Left ventricle myocardium inferior (tissue), 1 donor: Measurements from ENCODE around the gene SRPX. TPM values are rescaled to one million over a fixed set of nuclear protein-coding genes. Genes with fewer than 3 reads are reported as not detected.
A peak's percentile ranks its signal among the peaks of the same experiment; 100 is the strongest.

Experiments
- DNase-seq: peaks from one replicate; pipeline ENCODE4 v3.0.0-alpha.2; 2020
- H3K27ac ChIP-seq: fragments of 200-600 bp; replicated peaks from 2 replicates; pipeline ENCODE4 v1.8.0; 2021
- H3K27me3 ChIP-seq: fragments of 200-600 bp; 2 replicates; pipeline ENCODE4 v1.8.0; 2021; ENCODE audit warnings: low read depth
- H3K36me3 ChIP-seq: fragments of 200-600 bp; 2 replicates; pipeline ENCODE4 v1.8.0; 2021
- H3K4me1 ChIP-seq: fragments of 200-600 bp; 2 replicates; pipeline ENCODE4 v1.8.0; 2021
- H3K4me3 ChIP-seq: fragments of 200-600 bp; 2 replicates; pipeline ENCODE4 v1.8.0; 2021; ENCODE audit warnings: mild to moderate bottlenecking, moderate library complexity
- H3K9me3 ChIP-seq: fragments of 200-600 bp; replicated peaks from 2 replicates; pipeline ENCODE4 v1.8.0; 2021
- intact Hi-C: fragments of 100-400 bp; cut with micrococcal nuclease; formaldehyde crosslinking; loops from one replicate; pipeline ENCODE4 v1.11.0; 2022
- total RNA-seq: library from RNA; stranded (reverse); fragmentation: NEBNext Ultra II Directional; extraction: Animal tissue kit (Norgen Biotek cat#: 25700); gene quantifications from one replicate; pipeline ENCODE4 v1.2.1, GENCODE V29; 2021
- TF ChIP-seq, protein P1 (sequence below): fragments of 200-600 bp; IDR thresholded peaks from 2 replicates; pipeline ENCODE4 v1.8.0; 2021; ENCODE audit warnings: antibody characterized with exemption, mild to moderate bottlenecking, borderline replicate concordance
- donor health status: DM: no; HTN: yes; CAD: no; lungs with severe emphysema.

SRPX gene
- total RNA-seq, 1 donor from 2014 or later = 55.9 TPM

DNA sequence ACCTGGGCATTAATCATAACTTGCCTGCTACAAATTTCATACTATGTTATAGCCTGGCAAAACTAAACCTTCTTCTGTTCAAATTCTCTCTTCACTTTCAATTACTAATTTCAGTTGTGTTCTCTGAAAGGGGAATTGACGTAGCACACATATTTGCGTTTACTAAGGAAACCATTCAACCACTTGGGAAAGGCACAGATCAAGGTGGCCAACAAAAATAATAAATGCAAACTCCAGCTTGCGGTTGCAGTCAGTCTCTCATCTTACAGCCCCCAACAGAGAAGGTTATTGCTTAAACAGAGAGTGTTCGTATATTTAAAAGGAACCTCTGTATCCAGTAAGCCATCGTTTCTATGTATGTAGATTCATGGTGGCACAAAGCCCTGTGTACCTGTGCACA is 4.0 kb downstream of the SRPX start:
- H3K27ac ChIP-seq = no peak overlapping the region
- H3K4me3 ChIP-seq = no peak overlapping the region
- TF ChIP-seq, protein P1, sequence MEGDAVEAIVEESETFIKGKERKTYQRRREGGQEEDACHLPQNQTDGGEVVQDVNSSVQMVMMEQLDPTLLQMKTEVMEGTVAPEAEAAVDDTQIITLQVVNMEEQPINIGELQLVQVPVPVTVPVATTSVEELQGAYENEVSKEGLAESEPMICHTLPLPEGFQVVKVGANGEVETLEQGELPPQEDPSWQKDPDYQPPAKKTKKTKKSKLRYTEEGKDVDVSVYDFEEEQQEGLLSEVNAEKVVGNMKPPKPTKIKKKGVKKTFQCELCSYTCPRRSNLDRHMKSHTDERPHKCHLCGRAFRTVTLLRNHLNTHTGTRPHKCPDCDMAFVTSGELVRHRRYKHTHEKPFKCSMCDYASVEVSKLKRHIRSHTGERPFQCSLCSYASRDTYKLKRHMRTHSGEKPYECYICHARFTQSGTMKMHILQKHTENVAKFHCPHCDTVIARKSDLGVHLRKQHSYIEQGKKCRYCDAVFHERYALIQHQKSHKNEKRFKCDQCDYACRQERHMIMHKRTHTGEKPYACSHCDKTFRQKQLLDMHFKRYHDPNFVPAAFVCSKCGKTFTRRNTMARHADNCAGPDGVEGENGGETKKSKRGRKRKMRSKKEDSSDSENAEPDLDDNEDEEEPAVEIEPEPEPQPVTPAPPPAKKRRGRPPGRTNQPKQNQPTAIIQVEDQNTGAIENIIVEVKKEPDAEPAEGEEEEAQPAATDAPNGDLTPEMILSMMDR = no peak
- peaks cover 19% of the 10 kb centered on the region for H3K4me1 ChIP-seq
- H3K9me3 ChIP-seq = no peaks in the 10 kb centered on the region
- no peaks in the 10 kb centered on the region for H3K36me3 ChIP-seq
- DNase-seq = no peak
- intact Hi-C loops = no loop called here
- no peaks in the 10 kb centered on the region for H3K27me3 ChIP-seq

DNA sequence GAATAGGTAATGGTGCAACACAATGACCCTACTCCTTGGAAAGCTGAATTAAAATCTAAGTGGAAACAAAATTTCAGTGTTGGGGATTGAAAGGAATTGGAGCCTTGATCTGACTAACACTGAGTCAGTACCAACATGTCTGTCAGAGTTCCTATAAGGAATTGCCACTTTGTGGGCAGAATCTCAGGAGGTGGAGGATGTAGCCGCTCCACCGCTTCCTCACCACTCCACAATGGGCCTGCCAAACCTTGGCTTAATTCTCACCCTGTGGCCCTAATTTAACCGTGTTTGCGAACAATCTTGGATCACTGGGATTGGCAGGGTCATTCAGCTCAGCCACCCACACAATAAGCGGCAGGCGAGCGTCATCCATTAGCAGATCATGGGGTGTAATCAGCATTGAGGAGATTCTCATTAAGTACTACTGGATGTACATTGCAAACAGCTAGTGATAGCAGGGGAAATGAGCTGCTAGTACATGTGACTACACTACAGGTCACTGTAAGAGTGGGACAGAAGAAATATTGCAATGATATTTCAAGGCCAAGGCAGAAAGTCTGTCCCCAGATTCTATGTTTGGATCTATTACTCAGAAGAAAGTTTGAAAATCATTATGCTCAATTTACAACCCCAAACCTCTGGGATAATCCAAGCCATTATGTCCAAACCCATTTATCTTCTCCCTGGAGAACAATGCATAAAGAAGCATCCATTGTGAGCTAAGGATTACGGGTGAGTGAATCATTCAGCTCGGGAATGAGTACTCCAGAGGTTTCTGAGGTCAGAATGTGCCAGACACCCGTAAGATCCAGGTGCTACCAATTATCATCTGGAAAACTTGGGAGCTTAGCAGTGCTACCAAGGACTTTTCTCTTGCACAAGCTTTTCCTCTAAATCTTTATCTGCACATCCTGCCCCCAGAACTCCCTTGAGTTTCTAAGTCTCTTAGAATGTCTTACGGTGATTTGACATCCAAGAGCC is 5.8 kb downstream of the SRPX start:
- intact Hi-C loops = no loop called here
- no peak for DNase-seq
- Histone ChIP-seq H3K4me1 (peaks cover 13% of the 10 kb centered on the region), H3K4me3 (no peak overlapping the region), H3K9me3 (no peaks in the 10 kb centered on the region), H3K27me3 (no peaks in the 10 kb centered on the region), H3K27ac (peak overlapping the region; percentile 40), H3K36me3 (no peaks in the 10 kb centered on the region)
- TF ChIP-seq, protein P1 = no peak

DNA sequence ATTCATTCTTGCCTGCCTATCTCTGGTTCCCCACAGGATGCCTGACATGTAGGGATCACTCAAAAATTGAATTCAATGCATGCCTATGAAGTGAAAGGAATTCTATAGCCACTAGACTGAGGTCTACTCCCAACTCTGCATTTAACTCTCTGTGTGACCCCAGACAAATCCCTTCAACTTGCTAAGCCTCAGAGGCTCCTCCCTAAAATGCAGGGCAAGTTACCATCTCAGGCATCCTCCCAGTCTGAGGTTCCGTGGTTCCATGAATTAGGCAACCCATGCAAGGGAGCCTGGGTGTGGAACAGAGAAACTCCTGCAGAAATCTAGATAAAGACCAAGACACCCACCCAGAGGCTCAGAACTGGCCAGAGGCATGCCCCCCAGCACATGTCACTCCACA is 6.6 kb downstream of the SRPX start:
- H3K36me3 ChIP-seq = no peaks in the 10 kb centered on the region
- TF ChIP-seq, protein P1 = no peak
- DNase-seq = no peak
- peaks cover 13% of the 10 kb centered on the region for H3K4me1 ChIP-seq
- no peaks in the 10 kb centered on the region for H3K9me3 ChIP-seq
- no peaks in the 10 kb centered on the region for H3K27me3 ChIP-seq
- no peak overlapping the region for H3K4me3 ChIP-seq
- no peak overlapping the region for H3K27ac ChIP-seq
- intact Hi-C loops = no loop called here

DNA sequence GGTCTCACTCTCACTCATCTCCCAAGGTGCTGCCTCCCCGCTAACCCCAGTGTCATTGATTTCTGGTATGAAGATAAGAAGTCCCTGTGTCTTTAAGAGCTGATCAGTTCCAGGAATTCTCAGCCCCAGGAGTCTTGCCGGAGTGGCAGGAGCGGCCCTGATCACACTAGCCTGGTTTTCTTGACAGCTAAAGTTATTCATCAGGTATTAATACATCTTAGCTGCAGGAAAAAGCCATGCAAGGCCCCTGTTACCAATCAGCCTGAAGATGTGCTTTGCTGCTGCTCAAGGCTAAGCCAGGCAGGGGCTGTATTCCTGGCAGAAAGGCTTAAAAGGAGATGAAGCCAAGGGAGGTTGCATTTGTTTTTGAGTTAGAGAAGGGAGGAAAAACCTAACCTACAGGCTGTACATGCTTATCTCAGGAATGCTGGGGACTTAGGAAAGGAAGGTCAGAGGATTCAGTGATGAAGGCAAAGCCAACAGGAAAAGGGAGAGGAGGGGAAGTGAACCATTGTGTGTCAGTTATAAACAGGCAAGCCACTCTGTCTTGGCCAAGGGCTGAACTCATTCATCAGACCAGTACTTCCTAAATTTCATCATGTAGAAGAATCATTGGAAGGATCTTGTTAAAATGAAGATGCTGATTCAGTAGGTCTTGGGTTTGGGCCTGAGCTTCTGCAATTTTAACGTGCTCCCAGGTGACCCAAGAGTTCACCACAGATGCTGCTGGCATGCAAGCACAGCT is 8.6 kb downstream of the SRPX start:
- peaks cover 13% of the 10 kb centered on the region for H3K4me1 ChIP-seq
- DNase-seq = no peak
- intact Hi-C loops = no loop called here
- no peaks in the 10 kb centered on the region for H3K27me3 ChIP-seq
- H3K36me3 ChIP-seq = no peaks in the 10 kb centered on the region
- no peaks in the 10 kb centered on the region for H3K9me3 ChIP-seq
- no peak overlapping the region for H3K27ac ChIP-seq
- no peak overlapping the region for H3K4me3 ChIP-seq
- TF ChIP-seq, protein P1 = no peak

DNA sequence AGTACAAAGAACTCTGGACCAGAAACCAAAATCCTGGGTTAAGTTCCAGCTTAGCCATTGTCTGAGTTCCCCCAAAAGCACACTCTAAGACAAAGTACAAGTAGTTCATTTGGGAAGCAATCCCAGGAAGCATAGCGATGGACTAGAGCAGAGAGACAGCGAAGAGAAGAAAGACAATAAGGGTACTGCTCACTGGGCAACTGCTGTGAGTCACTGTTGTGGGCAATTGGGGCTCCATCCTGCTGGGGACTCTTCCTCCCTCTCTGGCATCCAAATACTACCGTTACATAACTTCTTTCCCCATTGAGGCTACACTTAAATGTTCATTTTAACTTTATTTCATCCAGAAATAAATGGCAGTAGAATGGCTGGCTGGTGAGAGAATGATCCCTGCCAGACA is 14.1 kb downstream of the SRPX start:
- TF ChIP-seq, protein P1 = no peak
- Histone ChIP-seq H3K27ac (no peak overlapping the region), H3K4me1 (no peaks in the 10 kb centered on the region), H3K9me3 (no peaks in the 10 kb centered on the region), H3K36me3 (no peaks in the 10 kb centered on the region), H3K27me3 (no peaks in the 10 kb centered on the region), H3K4me3 (no peak overlapping the region)
- DNase-seq = no peak
- intact Hi-C loops = no loop called here
